OCI-LY3 (cell line): ENCODE measurements around the gene PRR12.

Experiments
- H2AFZ ChIP-seq: fragments of 200-600, 300-600 bp; shearing (Covaris generic); 2 replicates; pipeline ENCODE4 v1.6.0; 2014; ENCODE audit warnings: antibody characterized with exemption, low read depth, low read length
- H3K27ac ChIP-seq: fragments of 200-600, 300-600 bp; sonication (generic); 2 replicates; pipeline ENCODE4 v1.5.1; 2014; ENCODE audit warnings: mild to moderate bottlenecking, low read length, moderate library complexity, mixed read lengths
- H3K27me3 ChIP-seq: fragments of 200-600, 300-600 bp; sonication (generic); 2 replicates; pipeline ENCODE4 v1.6.1; 2014; ENCODE audit warnings: low read depth, low read length, mixed read lengths
- H3K36me3 ChIP-seq: fragments of 200-600, 300-600 bp; sonication (generic); replicated peaks from 2 replicates; pipeline ENCODE3; 2014; ENCODE audit warnings: low read depth, low read length, mixed read lengths
- H3K4me1 ChIP-seq: fragments of 300-600, 200-600 bp; sonication (generic); 2 replicates; pipeline ENCODE4 v1.6.1; 2014; ENCODE audit warnings: low read length, mixed read lengths
- H3K4me2 ChIP-seq: fragments of 200-600, 300-600 bp; sonication (generic); 2 replicates; pipeline ENCODE4 v1.6.1; 2014; ENCODE audit warnings: low read length, mixed read lengths
- H3K4me3 ChIP-seq: fragments of 300-600, 200-600 bp; sonication (generic); 2 replicates; pipeline ENCODE4 v1.5.1; 2014; ENCODE audit warnings: antibody characterized with exemption, mild to moderate bottlenecking, low read length, moderate library complexity
- H3K79me2 ChIP-seq: fragments of 300-600, 200-600 bp; shearing (Covaris generic); 2 replicates; pipeline ENCODE4 v1.6.1; 2014; ENCODE audit warnings: mild to moderate bottlenecking, low read length, mixed read lengths
- H3K9ac ChIP-seq: fragments of 300-600, 200-600 bp; shearing (Covaris generic); 2 replicates; pipeline ENCODE4 v1.6.0; 2014; ENCODE audit warnings: mild to moderate bottlenecking, low read length, moderate library complexity
- H3K9me3 ChIP-seq: fragments of 200-600, 300-600 bp; shearing (Covaris generic); 2 replicates; pipeline ENCODE4 v1.6.1; 2014; ENCODE audit warnings: low read length, mixed read lengths; ENCODE audit not compliant: insufficient read depth
- H4K20me1 ChIP-seq: fragments of 200-600, 300-600 bp; sonication (generic); 2 replicates; pipeline ENCODE4 v1.6.1; 2016; ENCODE audit warnings: low read length, mixed read lengths; ENCODE audit not compliant: insufficient read depth
- EZH2phosphoT487 ChIP-seq: fragments of 200-600 bp; shearing (Covaris generic); IDR thresholded peaks from 2 replicates; pipeline ENCODE4 v1.6.1; 2018; ENCODE audit warnings: antibody characterized with exemption, mixed run types, low read depth
- TF ChIP-seq, protein P1 (sequence below): fragments of 200-600, 300-600 bp; sonication (generic); IDR thresholded peaks from 2 replicates; pipeline ENCODE4 v1.5.1; 2014; ENCODE audit warnings: antibody characterized with exemption, low read length, low read depth

PRR12 gene

DNA sequence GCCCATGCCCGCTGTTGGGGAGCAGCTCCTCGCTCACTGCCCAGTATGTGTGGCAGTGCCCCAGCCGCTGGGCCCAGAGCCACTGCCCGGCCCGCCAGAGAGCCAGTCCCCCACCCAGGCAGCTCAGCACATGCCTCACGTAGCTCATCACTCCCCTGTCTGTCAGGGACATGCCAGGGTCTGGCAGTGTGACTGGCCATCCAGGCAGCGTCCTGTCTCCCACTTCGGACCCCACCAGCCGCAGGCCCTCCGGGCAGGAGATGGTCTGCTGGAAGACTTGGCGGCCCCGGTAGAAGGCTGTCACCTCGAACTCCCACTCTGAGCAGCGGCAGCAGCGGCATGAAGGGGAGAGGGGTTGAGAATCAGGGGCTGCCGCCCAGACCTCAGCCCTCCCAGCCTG, 71.0 kb downstream of the PRR12 start:
- H3K36me3 ChIP-seq, result peaks cover 53% of the 10 kb centered on the region
- H3K9ac ChIP-seq, result no peak overlapping the region
- H4K20me1 ChIP-seq, result peaks cover 12% of the 10 kb centered on the region
- no peak overlapping the region for H3K27ac ChIP-seq
- peaks cover 36% of the 10 kb centered on the region for H3K79me2 ChIP-seq
- H2AFZ ChIP-seq, result no peak overlapping the region
- H3K4me3 ChIP-seq, result no peak overlapping the region
- peaks cover 11% of the 10 kb centered on the region for H3K4me1 ChIP-seq
- H3K4me2 ChIP-seq, result no peak overlapping the region
- no peak for TF ChIP-seq EZH2phosphoT487
- H3K27me3 ChIP-seq, result no peaks in the 10 kb centered on the region
- H3K9me3 ChIP-seq, result no peaks in the 10 kb centered on the region

DNA sequence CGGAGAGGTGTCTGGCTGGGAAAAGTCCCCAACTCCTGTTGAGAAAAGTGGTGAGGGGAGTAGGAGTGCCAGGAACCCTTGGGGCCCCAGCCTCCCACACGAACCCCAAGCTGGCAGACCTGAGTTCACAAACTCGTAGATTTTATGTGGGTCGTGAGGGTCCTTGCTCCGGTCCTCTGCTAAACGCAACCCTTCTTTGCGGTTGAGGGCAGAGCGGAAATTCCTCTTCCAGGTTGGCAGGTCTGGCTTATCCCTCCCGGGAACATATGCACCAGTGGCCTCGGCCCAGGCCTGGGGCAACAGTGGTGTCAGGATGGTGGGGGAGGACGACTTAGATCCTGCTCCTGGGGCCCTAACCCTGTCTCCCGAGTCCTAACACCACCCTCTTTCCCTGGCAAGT, 72.2 kb downstream of the PRR12 start:
- peaks cover 12% of the 10 kb centered on the region for H4K20me1 ChIP-seq
- no peak overlapping the region for H3K4me2 ChIP-seq
- no peak overlapping the region for H3K9ac ChIP-seq
- no peak overlapping the region for H3K4me3 ChIP-seq
- H2AFZ ChIP-seq, result no peak overlapping the region
- H3K27ac ChIP-seq, result no peak overlapping the region
- H3K9me3 ChIP-seq, result no peaks in the 10 kb centered on the region
- H3K27me3 ChIP-seq, result no peaks in the 10 kb centered on the region
- TF ChIP-seq, protein P1, sequence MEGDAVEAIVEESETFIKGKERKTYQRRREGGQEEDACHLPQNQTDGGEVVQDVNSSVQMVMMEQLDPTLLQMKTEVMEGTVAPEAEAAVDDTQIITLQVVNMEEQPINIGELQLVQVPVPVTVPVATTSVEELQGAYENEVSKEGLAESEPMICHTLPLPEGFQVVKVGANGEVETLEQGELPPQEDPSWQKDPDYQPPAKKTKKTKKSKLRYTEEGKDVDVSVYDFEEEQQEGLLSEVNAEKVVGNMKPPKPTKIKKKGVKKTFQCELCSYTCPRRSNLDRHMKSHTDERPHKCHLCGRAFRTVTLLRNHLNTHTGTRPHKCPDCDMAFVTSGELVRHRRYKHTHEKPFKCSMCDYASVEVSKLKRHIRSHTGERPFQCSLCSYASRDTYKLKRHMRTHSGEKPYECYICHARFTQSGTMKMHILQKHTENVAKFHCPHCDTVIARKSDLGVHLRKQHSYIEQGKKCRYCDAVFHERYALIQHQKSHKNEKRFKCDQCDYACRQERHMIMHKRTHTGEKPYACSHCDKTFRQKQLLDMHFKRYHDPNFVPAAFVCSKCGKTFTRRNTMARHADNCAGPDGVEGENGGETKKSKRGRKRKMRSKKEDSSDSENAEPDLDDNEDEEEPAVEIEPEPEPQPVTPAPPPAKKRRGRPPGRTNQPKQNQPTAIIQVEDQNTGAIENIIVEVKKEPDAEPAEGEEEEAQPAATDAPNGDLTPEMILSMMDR, result no peak
- no peak for TF ChIP-seq EZH2phosphoT487
- H3K4me1 ChIP-seq, result peaks cover 14% of the 10 kb centered on the region
- H3K79me2 ChIP-seq, result peaks cover 42% of the 10 kb centered on the region
- peaks cover 48% of the 10 kb centered on the region for H3K36me3 ChIP-seq

DNA sequence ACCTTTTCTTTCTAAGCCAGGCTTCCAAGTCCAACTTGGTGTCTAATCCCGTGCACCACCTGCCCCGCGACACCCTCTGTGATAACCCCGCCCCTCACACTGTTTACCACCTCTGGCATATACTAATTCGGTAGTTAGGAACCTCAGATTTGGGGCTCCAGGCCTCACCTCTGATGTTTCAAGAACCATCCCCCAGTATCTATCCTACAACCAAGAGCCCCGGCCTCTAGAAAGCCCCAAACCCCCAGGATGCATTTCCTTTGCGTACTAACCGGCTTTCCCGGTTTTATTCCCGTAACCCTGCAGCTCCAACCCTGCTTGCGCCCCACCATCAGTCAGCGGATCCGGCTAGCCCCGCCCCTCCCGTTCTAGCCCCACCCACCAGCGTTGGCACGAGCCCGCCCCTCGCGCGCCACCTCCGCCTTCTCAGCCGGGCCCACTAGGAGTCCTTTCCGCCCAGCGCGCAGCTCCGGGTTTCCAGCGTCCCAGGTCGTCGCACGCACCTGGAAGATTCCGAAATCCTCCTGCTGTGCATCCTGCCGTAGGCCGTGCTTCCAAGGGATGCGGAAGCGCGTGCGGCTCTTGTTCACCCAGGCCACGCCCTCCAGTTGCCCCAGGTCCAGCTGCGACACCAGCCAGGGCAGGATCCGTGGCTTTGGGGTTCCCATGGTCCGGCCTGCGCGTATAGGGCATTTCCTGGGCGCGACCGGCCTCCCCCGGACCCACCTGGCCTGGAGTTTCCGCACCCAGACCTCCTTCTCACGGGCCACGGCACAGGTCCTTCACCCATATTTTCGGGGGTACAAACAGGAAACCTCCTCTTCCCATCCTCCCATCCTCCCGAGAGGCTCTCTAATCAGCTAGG, 73.4 kb downstream of the PRR12 start:
- Histone ChIP-seq H3K9ac (peak overlapping the region; percentile 85), H3K36me3 (peaks cover 39% of the 10 kb centered on the region), H3K79me2 (peaks cover 42% of the 10 kb centered on the region), H4K20me1 (peaks cover 12% of the 10 kb centered on the region), H3K4me2 (peak overlapping the region; percentile 86), H3K27ac (peak overlapping the region; percentile 84), H3K4me1 (peaks cover 14% of the 10 kb centered on the region), H3K9me3 (no peaks in the 10 kb centered on the region), H3K4me3 (peak overlapping the region; percentile 88), H2AFZ (no peak overlapping the region), H3K27me3 (no peaks in the 10 kb centered on the region)
- TF ChIP-seq EZH2phosphoT487, result no peak
- TF ChIP-seq, protein P1, result no peak

DNA sequence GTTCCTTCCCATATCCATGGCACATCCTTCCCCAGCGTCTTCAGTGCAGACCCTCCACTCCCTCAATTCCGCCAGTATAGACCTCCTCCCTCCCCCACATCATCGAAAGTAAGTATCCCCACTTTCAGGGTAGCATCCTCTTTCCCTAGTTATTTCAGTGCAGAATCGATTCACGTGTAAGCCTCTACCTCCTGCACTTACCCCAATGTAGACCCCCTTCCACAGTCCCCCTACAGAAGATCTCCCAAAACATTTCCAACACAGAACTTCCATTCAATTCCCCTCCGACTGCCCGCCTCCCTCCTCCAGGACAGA, 74.0 kb downstream of the PRR12 start:
- H3K27me3 ChIP-seq, result no peaks in the 10 kb centered on the region
- H4K20me1 ChIP-seq, result peaks cover 12% of the 10 kb centered on the region
- H2AFZ ChIP-seq, result no peak overlapping the region
- H3K36me3 ChIP-seq, result peaks cover 38% of the 10 kb centered on the region
- H3K9ac ChIP-seq, result peak overlapping the region; percentile 85
- H3K9me3 ChIP-seq, result no peaks in the 10 kb centered on the region
- TF ChIP-seq EZH2phosphoT487, result no peak
- TF ChIP-seq, protein P1, result no peak
- peak overlapping the region; percentile 86 for H3K4me2 ChIP-seq
- peaks cover 42% of the 10 kb centered on the region for H3K79me2 ChIP-seq
- peak overlapping the region; percentile 84 for H3K27ac ChIP-seq
- peaks cover 14% of the 10 kb centered on the region for H3K4me1 ChIP-seq
- peak overlapping the region; percentile 88 for H3K4me3 ChIP-seq
